GM19025 (cell line): ENCODE results near the gene MACROD2.
"Not testable (repeated sequence)": the region's sequence is repeated elsewhere in the genome, so short reads cannot be mapped to it uniquely, and the experiment has no call there.

ENCODE experiments used
- ATAC-seq: cut with Tn5 transposase; IDR thresholded peaks from one replicate; pipeline ENCODE4 v1.9.1; 2021; ENCODE audit warnings: mild to moderate bottlenecking, low read depth, moderate library complexity; ENCODE audit not compliant: unreplicated experiment

Gene MACROD2

DNA sequence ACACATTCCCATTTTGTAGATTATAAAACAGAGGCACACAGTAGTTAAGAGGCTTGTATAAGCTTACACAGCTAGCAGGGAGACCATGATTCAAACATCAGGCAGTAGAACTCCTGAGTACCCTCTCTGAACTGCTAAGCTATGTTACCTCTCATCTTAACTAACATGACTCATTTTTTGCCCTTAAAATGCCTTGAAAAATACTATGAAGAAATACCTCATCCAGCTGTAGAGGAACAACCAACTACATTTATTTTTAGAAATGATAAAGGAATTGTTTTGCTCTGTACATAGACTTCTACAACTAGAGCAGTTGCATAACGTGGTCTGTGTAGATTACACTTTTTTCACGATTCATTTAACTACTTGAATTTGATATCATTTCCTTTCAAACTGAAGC, 240.0 kb downstream of the MACROD2 start:
- ATAC-seq: no peak

GRCh38 chr20:14245368-14245970, 250.2 kb downstream of the MACROD2 start:
- no peak for ATAC-seq

GRCh38 chr20:14259689-14260088, 264.4 kb downstream of the MACROD2 start:
- no peak for ATAC-seq

DNA sequence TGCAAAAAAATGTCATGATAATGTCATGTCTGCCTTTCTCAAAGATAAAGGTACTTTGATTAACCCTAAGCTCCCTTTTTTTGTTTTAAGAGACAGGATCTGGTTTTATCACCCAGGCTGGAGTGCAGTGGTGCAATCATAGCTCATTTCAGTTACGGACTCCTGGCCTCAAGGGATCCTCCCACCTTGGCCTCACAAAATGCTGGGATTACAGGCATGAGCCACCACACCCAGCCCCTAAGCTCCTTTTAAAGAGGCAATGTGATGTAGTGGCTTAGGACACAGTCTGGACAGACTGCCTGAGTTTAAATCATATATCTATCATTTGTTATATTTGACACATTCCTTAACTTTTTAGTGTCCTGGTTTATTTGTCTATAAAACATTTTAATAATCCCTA, 265.1 kb downstream of the MACROD2 start:
- ATAC-seq: no peak

- no peak for ATAC-seq
Observed at GRCh38 chr20:14264869-14265268, 269.6 kb downstream of the MACROD2 start.

DNA sequence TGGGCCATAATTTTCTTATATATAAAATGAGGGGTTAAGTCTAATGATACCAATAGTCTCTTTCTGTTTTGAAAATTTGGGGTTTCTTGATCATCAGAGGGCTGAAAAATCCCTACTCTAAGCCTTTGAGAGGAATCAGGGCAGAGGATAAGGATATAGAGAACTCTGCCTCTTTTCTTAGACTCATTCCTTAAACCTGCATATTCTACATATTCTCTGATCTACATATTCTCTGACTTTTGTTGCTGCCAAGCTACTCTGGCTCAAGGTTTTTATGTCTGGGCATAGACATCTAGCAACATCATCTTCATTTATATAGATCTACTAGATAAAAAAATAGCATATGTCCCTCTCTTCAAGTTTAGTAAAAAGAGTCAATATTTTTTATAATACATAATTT, 270.9 kb downstream of the MACROD2 start:
- no peak for ATAC-seq

- not testable (repeated sequence) for ATAC-seq
Observed at GRCh38 chr20:14270751-14271150, 275.4 kb downstream of the MACROD2 start.

GRCh38 chr20:14282140-14282539, 286.8 kb downstream of the MACROD2 start:
- ATAC-seq: no peak

DNA sequence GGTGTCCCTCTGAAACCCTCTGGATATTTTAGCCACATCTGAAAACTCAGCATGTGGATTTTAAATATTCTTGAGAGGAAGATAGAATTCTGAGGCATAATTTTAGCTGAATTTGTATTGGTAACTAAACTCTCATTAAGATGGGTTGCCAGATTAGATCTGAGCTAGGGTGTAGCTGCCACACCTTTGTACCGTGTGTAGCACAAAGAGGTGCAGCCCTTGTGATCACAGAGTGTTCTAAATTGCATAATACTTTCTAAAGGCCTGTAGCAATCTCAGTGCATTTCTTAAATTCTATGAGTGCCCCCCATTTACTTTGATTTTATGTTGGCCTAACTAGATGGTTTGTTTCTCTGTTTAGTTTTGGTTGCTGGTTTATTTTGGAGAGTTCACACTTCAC, 289.1 kb downstream of the MACROD2 start:
- ATAC-seq: no peak

- no peak for ATAC-seq
Observed at GRCh38 chr20:14288341-14289330, 293.3 kb downstream of the MACROD2 start.

- no peak for ATAC-seq
Observed at GRCh38 chr20:14291502-14291901, 296.2 kb downstream of the MACROD2 start.

GRCh38 chr20:14295238-14295637, 299.9 kb downstream of the MACROD2 start:
- no peak for ATAC-seq

DNA sequence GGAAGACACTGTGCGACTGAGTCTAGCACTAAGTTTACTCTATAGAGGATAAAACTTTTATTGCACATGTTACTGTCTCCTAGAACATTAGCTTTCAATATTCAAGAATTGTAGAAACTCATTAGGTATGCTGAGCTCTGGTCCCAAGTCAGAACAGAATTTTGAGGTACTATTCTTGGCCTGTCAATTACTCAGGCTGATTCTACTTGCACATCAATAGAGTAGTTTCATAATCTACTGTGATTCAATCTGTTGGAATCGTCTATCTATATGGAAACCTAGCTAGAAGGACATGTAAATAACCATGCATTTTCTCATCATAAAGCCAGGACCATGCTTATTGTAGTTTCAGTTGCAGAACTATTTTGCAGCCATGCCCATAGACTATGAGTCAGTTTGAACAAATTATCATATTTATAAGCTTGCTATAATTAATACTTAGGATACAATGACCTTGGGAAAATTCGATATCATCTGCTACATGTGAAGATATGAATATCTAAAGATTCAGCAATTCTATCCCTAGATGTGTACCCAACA, 300.5 kb downstream of the MACROD2 start:
- ATAC-seq: no peak

DNA sequence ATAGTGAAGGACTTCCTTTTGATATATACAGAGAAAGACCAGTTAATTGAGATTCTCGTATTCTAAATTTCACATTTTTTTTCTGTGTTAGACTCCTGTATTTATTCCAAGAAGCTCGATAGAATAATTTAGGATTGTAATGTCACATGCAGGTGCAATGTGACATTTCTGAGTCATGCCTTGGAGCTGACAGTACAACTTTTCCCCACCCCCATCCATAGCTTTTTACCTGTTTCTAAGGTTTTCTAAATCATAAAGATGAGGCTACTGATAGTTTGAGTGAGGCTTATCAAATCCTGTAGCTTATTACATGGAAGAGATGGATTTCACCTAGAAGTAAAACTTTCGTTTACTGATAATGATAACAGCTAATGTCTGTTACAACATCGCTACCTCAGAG, 304.5 kb downstream of the MACROD2 start:
- ATAC-seq: no peak

DNA sequence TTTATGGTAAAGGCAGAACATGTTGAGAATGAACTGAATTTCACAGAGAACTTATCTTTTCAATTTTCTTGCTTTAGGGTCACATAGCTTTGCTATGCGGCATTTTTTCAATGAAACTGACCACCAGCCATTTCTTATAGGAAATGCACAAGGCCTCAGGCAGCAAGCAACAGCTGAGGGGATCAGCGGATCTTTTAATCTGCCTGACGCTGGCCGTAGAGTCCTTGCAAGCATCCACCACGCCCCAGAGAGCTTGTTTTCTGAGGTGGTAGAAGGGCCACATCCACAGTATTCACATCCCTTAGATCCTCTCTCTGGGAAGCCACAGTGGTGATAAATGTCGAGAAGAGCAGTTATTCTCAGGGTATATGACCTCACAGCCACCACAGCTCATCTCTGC, 307.8 kb downstream of the MACROD2 start:
- no peak for ATAC-seq

DNA sequence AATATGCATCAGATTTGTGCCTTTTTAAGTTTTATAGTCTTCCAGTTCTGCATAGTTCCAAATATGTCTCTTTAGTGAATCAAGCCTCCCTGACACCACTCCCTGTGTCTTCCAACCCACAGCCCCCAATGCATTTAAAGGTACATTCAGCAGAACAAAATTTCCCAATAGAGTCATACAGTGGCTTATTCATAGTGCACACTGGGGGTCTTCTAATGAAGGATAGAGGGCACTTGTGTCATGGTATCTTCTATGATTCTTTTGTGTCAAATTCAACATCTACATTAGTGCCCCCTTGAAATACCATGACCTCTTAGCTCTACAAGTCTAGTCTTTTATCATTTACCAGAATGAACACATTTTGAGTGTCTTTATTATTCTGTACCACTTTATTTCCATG, 308.3 kb downstream of the MACROD2 start:
- no peak for ATAC-seq

DNA sequence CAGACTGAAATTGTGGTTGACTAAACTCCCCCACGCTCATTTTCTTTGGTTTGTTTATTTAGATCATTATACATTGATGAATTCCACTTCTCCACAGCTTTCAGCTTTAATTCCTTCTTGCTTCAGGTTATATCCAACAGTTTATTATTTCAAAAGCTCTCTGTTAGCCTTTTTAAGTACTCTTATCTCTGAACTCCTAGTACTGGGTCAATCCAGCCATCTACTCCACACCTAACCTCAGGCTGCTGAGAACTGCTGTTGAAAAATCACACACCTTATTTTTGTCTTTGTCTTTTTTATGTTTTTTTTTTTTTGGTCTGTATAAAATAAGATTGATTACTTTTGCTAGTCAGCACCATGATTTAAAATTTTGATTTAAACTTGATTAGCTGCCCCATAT, 309.2 kb downstream of the MACROD2 start:
- ATAC-seq: no peak

GRCh38 chr20:14307956-14308355, 312.6 kb downstream of the MACROD2 start:
- no peak for ATAC-seq

DNA sequence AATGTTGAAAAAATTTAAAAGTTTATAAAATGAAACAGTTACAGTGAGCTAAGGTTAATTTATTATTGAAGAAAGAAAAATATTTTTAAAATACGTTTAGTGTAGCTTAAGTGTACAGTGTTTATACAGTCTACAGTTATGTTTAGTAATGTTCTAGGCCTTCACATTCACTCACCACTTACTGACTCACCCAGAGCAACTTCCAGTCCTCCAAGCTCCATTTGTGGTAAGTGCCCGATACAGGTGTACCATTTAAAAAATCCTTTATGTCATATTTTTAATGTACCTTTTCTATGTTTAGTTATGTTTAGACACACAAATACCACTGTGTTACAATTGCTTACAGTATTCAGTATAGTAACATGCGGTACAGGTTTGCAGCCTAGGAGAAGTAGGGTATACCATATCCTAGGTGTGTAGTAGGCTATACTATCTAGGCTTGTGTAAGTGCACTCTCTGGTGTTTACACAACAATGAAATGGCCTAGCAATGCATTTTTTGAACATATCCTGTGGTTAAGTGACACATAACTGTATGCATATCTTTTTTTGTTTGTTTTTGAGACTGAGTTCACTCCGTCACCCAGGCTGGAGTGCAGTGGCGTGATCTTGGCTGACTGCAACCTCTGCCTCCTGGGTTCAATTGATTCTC, 315.8 kb downstream of the MACROD2 start:
- no peak for ATAC-seq

GRCh38 chr20:14312001-14312400, 316.7 kb downstream of the MACROD2 start:
- ATAC-seq: no peak
